CD4-positive, alpha-beta T cell treated with Interleukin-4 for 4 hours (primary cell): ENCODE measurements around the gene CSPG4.
A peak's percentile ranks its signal among the peaks of the same experiment; 100 is the strongest.
"Not testable (repeated sequence)": the region's sequence is repeated elsewhere in the genome, so short reads cannot be mapped to it uniquely, and the experiment has no call there.

Source experiments
- DNase-seq: peaks from one replicate; pipeline ENCODE4 v3.0.0-alpha.2; 2020

CSPG4 gene

DNA sequence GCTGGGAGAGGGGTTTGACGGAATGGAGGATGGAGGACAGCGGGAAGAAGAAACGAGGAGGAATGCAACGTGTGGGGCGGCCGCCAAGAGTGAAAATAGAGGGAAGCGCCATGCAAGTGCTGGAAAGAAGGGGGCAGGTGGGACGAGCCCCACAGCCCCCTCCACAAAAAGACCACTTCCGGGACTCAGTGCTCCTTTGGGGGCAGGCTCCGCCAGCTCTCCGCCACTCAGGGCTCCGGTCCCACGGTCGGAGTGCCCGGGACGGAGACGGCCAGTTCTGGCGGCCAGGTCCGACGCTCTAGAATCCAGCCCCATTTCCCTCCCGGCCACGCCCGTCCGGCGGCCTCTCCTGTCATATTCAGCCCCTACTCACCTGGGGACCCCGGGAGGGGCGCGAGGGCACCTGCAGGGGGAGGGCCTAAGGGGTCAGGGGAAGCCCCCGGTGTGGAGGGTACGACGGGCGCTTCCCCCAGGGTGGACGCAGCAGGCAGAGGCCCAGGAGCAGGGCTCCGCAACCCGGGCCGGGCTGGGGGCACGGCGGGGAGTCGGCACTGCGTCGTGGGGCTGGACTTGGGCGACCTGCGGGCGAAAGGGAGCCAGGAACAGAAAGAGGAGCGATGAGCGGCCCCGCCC is 25.5 kb upstream of the CSPG4 start:
- DNase-seq: no peak

DNA sequence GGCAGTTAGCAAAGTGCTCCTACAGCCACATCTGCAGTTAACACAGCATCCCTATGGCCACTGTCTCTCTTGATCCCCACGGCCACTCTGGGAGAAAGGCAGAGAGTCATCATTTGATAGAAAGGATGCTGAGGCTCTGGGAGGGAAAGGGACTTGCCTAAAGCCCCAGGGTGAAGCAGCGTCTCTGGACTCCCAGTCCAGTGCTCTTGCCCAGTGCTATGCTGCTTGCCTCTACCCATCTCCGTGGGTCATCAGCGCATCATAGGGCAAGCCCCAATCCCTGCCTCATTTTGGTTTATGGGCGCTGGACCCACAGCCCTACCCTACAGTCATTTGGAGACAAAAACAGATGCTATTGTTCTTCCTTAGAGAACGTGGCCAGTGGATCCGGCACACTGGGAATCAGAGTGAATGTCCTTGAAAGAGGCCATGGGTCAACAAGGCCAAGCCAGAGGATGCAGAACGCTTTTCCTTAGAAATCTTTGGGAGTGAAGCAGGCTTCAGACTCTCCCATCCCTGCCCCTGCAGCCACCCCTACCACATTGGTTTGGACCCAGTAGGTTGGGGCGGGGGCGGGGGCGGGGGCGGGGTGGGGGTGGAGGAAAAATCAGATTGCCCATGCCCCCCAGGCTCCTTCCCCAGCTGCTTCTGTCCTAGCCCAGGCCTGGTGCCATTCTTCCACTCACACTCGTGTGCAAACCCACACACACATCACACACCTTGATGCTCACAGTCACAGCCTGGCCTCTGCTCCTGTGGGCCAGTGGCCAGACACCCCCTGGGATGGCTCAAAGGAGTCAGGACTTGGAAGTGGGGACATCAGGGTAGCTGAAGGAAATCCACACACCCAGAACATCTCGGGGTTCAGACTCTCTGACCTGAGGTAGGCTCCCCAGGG is 24.7 kb upstream of the CSPG4 start:
- DNase-seq: not testable (repeated sequence)

DNA sequence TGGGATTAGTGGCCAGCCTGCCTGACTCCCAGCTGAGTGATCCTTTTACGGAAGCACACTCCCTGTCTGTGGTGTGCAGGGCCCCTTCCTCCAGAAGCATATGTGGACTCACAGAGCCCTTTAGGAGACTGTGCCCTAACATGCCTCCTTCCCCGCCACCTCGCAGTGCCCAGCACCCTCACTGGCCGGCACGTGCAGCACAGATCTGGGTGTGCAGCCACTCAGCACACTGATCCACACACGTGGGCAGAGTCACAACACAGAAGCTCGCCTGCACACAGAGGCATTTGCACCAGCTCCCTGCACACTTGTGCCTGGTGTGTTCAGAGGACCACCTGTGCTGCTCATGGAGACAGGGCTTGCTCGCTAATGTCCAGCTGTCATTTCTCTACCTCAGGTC is 23.6 kb upstream of the CSPG4 start:
- DNase-seq: no peak

DNA sequence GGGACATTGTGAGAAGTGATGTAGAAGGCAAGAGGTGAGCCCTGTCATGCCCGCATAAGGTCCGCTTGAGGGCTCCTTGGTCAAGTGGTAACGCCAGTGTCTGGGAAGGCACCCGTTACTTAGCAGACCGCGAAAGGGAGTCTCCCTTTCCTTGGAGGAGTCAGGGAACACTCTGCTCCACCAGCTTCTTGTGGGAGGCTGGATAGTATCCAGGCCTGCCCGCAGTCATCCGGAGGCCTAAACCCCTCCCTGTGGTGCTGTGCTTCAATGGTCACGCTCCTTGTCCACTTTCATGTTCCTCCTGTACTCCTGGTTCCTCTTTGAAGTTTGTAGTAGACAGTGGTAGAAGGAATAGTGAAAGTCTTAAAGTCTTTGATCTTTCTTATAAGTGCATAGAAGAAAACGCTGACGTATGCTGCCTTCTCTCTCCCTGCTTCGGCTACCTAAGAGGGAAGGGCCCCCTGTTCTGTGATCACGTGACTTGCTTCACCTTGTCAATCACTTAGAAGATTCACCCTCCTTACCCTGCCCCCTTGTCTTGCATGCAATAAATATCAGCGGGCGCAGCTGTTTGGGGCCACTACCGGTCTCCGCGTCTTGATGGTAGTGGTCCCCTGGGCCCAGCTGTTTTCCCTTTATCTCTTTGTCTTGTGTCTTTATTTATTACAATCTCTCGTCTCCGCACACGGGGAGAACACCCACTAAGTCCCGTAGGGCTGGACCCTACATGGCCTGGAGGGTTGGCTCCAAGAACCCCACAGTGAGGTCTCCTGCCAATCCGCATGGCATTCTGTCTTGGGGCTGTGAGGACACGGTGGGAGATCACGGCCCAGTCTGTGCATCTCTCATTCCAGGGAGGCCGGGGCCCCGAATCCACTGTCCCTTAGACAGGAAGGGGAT is 22.5 kb upstream of the CSPG4 start:
- DNase-seq: not testable (repeated sequence)

DNA sequence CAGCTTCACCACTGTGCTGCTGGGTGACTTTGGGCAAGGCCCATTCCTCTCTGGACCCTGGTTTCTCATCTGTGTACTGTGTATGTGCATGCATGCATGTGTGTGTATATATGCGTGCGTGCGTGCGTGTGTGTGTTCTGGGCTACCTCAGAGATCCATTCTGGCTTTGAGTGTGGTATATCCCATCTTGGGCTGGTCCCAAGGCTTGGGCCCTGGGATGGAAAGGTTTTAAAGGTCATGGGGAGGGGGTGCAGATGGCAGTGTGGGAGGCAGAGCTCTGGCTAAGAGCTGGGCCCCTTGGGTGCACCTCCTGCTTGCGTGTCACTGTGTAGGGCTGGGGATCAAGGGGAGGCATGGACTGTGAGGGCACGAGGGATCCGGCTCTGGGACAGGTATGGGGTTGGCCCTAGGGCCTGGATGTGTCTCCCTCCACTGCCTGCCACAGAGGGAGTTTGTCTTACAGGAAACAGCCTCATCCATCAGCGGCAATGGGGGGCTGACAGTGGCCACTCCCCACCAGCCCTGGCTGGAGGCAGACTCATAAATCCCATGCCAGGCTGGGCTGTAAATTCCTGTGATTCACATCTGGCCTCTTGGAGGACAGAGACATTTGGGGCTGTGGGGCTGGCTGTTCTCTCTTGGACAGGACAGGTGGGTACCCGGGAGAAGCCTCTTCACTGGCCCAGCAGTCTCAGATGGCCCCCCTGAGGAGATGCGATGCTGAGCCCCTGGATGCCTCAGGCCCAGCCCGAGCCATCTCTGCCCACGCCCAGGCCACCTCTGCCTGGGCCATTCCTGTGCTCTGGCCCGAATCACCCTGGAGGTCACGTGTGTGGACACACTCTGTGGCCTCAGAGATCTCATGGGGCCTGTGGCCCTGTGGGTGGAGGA is 21.4 kb upstream of the CSPG4 start:
- DNase-seq: no peak

DNA sequence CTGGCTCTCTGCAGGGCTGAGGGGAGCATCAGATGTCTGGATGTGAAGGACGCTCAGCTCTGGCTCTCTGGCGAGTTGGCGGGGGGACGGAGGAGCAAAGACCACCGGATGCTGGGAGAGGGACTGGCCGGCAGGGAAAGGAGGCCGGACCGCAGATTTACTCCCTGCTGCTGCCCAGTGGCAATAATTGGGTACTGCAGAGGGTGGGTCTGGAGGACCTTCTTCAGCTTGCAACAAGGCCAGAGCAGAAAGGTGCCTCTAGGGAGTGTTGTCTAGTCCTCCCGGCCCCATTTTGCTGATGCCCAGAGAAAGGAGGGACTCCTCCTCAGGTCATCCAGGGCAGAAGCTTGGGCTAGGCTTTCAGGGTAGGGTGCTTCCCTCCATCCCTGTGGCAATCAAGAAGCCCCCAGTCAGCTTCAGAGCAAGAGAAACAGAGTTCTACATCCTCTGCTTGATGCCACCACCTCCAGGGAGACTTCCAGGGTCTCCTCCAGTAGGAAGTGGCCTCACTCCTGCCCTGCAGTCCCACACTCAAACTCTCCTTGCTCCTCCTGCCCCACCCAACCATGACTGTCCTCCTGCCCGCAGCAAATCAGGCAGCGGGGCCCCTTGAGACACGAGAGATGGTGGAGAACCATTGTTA is 20.3 kb upstream of the CSPG4 start:
- DNase-seq: peak; percentile 40

DNA sequence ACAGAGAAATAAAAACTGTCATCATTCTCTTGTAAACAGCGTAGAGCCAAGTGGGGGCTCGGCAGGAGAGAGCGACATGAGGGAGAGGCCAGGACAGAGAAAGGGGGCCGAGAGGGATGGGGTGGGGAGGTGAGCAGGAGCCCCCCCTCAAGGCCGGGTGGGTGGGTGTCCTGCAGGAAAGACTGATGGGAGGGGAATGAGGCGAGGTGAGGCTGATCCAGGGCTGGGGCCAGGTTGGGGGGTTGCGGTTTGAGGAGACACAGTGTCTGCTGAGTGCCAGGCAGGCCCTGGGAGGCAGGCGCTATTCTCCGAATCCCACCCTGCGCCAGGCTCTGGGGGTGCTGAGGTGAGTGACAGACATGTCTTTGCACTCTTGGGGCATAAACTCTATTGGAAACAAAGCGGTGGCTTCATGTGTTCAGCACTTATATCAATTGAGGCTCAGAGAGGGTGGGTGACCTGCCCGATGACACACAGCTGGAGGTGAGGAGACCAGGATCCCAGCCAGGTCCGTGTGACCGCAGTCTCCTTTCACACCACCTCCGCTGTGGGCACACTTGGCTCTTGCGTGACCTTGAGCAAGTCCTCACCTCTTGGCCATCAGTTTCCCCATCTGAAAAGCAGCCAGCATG is 19.6 kb upstream of the CSPG4 start:
- no peak for DNase-seq

DNA sequence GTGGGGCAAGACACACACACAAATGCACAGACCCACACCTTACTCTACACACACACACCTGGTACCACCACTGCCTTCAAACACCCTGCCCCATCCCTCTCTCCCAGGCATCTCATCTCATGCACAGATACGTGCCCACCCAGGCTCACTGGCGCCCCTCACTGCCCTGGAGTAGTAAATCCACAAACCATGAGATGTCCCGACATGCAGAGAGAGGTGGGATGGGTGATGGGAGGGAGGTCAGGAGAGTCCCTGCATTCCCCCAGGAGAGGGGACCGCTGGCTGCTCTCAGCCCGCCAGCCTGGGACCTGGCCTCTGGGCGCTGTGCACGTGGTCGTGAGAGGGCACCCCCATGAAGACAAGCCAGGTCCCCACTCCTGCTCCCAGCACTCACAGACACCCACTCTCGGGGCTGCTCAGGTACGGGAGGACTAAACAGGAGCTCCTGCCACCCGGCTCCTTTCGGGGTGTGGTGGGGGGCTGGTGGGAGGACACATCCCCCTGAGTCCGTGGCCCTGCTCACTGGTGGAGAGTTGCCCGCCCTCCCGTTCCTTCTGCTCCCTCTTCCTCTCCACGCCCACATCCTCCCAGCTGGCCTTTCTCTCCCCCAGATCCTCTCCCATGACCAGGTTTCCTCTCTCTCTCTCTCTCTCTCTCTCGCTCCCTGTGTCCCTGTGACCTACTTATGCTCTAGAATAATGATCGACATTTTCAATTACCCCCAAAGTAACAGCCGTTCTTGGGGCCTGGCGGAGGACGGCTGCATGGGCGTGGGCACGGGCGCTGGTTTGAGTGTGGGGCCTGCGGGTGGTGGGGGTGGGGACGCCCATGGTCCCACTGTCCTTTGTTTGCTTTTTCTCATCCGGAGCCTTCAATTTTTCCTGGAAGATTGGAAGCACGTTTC is 18.9 kb upstream of the CSPG4 start:
- no peak for DNase-seq

DNA sequence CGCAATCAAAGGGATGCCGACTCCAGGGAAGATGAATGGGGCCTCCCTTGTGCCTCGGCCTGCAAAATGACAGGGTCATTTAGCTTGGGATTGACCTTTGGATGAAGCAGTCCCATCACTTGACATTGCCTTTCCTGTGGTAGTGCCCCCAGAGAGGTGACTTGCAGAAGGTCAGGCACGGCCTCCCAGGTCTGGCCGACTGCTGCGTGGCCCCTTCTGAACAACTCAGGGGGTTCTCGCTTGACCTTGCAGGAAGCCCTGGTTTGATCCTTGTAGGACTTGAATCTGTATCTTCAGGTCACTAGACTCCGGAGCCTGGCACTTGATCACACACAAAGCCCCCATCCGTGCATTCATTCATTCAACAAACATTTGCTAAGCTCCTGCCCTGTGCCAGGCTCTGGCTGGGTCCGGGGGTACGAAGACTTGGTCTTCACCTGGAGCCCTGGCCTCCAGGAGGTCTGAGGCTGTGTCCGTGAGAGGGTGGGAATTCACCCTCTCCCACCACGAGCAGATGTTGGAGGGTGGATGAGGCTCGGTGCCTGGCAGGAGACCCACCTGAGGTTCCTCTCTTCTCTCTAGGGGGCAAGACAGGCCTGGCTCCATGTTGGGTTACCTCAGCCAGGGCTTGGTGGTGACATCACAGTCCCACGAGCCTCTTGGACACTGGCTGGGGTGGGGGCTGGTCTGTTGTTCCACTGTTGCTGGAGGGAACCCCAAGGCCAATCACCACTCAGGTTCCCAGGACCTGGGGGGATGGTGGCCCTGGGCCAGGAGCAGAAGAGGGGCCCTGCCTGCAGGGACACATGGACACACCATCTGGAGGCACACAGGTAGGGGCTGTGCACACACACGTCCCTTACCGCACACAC is 18.0 kb upstream of the CSPG4 start:
- not testable (repeated sequence) for DNase-seq

DNA sequence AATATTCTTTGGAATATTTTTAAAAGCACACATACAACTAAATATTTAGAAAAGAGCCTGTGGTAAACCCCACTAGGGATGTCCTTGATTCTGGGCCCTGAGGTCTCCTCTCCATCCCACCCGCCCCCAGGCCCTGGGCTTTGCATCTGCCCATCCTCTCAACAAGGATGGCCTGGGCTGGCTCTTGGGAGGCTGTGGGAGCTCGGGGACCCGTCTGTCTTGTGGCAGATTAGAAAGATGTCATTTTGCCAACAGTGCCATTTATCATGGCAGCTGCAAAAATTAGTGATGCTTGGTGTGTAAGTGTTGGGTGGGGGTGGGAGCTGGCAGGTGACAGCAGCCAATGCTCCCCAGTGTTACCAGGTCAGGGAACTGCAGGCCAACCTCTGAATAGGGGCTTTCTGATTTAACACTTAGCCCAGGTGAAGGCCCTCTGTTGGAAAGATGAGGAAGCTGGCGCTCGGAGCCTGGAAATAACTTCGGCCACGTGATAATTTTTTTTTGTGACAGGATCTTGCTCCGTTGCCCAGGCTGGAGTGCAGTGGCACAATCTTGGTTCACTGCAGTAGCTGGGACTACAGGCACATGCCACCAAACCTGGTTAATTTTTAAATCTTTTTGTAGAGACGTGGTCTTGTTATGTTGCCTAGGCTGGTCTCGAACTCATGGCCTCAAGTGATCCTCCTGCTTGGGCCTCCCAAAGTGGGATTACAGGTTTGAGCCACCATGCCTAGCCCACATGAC is 16.9 kb upstream of the CSPG4 start:
- DNase-seq: no peak

DNA sequence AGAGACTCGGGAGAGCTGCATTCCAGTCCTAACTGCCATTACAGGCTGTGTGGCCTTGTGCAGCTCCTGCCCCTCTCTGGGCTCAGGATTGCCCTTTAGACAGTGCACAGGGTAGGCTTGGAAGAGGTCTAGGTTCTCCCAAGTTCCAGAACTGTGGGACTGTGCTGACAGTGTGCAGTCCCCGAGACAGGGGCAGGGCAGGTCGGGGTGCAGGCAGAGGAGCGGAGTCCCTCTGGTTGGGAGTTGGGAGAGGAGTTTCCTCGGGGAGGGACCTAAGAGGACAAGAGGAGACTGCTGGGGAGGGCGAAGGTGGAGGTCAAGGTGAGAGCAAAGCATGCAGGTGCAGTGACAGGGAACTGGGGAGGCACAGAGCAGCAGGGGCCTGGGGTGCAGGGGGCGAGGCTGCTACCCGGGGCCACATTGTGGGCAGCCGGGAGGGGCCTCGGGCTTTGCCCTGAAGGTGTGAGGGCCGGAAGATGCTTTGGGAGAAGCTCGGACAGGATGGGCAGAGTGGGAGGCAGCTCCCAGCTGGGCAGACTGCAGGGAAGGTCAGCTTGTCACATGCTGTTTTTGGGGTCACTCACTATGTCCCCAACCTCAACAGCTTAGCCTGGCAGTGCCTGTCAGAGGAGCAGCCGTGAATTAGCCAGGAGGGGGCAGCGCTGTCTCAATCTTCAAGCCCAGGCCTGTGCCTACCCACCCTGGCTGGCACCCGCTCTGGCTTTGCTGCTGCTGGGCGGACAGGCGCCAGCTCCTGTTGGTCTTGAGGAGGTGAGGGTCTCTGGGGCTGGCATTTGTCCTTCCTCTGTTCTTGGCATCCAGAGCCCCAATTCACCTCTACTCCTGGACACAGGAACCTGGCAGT is 15.4 kb upstream of the CSPG4 start:
- peak; percentile 54 for DNase-seq

DNA sequence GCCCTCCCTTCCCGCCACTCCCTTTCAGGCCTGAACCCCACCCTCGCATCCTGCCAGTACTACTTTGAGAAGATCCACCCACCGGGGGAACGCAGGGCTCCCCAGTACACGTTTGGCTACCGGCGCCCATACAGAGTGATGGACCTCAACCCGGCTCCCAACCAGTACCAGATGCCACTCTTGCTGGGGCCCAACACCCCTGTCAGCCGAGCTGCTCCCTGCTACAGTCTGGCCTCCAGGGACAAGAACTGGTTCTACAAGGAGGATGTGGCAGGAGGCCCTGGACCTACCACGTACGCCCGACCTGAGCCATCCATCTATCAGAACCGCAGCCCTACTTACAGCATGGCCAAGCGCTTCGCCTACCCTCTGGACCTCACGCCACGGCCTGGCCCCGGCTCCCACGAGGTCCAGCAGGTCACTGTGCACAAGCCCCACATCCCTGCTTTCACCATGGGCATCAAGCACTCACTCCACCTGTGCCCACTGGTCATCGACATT is 14.4 kb upstream of the CSPG4 start:
- DNase-seq: no peak

DNA sequence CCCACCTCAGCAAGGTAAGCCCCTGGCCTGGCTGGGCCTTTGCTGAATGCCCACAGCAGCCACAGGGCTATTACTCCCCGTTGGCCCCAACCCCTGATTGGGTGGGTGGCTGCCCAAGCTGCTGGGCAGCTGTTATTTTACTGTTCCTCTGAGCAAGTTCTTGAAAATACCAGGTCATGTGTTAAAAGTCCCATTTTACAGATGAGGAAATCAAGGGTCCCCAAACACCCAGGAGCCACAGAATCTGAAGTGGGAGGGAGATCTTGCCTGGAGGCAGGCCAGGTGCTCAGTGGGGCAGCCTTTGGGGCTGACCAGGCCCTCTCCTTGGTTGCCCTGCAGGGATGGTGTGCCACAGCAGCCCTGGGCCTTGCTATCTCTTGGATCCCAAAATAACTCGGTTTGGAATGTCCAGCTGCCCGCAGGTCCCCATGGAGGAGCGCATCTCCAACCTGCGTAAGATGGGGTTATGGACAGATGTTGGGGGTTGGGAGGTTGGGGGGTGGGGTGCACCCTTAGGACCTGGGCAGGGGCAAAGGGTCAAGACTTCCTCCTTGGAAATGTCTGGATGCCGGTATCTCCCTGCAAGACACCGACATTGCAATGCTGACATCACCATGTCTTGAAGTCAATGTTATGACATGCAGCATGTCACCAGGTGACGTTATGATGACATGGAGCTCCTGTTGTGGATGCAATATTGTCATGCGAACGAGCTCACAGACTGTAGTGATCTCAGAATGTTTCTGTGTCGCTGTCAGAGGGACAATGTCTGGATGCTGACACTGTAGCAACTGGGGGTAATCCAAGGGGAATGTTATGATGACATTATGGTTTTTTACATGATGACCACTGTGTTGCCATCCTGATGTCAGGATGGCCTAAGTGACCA is 13.3 kb upstream of the CSPG4 start:
- DNase-seq: no peak

DNA sequence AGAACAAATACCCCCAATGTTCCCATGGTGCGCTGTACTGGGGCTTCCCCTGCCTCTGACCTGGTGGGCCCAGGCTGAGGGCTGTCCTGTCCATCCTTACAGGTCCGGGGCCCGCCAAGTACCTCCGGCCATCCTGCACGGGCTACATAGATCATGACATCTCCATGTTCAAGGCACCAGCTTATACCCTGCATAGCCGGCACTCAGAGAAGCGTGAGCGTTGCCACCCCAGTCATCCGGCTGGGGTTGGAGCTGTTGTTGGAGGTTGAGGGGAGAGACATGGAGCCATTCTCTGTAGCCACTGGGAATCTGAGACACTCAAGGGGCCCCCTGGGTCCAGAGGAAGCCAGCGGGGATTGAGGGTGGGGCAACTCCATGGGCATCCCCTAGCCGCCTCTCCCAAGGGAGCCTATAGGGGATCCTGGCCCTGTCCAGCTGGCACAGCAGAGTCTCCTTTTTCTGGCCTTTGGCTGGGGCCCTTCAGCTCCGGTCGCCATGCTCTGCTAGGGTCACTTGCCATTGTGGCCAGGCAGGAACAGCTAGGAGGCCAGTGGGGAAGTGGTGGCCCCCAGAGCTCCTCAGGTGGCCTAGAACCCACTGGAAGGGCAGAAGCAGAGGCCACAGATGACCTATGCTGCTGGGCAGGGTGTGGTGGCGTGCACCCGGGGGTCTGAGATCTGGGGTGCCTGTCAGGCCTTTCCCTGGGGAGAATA is 12.5 kb upstream of the CSPG4 start:
- no peak for DNase-seq
